ENCODE data around the gene PCYT1B.

GRCh38 chrX:24508375-24508774 lies 138.8 kb downstream of the PCYT1B start:
- TF ChIP-seq CTCF (IDR thresholded peaks at IDR 0.05; ENCODE audit: borderline replicate concordance, extremely low read depth, low read length, poor library complexity, severe bottlenecking) (no peak), EZH2 (IDR thresholded peaks at IDR 0.05; ENCODE audit: borderline replicate concordance, low read depth, low read length, severe bottlenecking) (no peak)

Data from DND-41 (cell line).